ENCODE data around the gene PROM1. TPM values are rescaled to one million over a fixed set of nuclear protein-coding genes. Genes with fewer than 3 reads are reported as not detected.

The PROM1 gene
- total and polyA plus RNA-seq, 9 of the 15 experiments (the other 6 are each of a cell fraction or from before 2014, with no cell fraction given): 0.05 TPM; not detected in 8

DNA sequence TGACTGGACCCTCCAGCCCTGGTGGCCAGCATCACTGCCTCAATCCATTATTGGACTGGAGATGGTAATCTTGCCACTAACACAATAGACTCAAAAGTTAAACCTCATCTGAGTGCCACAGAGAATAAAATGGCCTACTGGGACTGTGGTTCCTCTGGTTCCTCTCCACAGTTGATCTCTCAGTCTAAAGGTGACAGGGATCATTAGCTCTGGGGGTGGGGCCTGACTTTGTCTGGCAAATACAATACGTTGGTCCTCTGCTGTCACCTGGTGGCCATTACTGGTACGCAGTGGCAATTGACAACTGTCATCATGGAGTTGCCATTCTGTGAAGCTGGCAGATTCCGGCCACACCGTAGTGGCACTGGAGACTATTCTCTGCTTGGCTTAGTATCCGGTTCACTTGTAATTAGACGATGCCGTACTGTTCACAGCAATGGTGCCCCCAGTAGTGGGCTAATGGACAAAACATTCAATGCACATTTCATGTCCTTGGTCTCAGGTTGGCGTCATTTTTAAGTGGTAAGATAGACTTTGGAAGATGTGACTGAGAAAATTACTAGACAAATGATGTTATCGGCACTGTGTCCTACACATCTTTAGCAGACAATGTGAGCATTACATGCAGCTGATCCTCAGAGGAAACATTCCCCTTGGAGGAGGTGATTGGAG is 127.5 kb downstream of the PROM1 start:
- H3K36me3 ChIP-seq (ENCODE audit: control insufficient read depth, insufficient read depth, low read length): no peaks in the 10 kb centered on the region
- no TSS peak for BruUV-seq (replicated peaks)
- in situ Hi-C loops (cut with MboI): loop anchor here (5.0 kb wide), 1 partner anchor 149 kb away; no protein-coding TSS in a partner anchor
- H3K4me2 ChIP-seq (ENCODE audit: insufficient read depth, low read length): no peak overlapping the region
- H4K20me1 ChIP-seq (replicated peaks; ENCODE audit: control insufficient read depth, insufficient read depth, low read length): no peaks in the 10 kb centered on the region
- 5% methylated on average over 9 of the region's 9 CpGs for WGBS (ENCODE audit: insufficient coverage, low coverage, missing lambda C conversion rate)
- POLR2A ChIA-PET: interaction anchor here (0.7 to 0.9 kb wide), 2 partner anchors 20 to 32 kb away, joined by 3 to 4 read pairs; no protein-coding TSS in a partner anchor
- ATAC-seq (peak; percentile 97), FAIRE-seq (peak; percentile 94), DNase-seq (ENCODE audit: extremely low read depth in 1 of 4, low spot score in 3 of 4) (peak; percentile 73 to 77 (median 74))
- H2AFZ ChIP-seq (ENCODE audit: low read depth, low read length): no peak overlapping the region
- no peaks in the 10 kb centered on the region for H3K9me3 ChIP-seq (replicated peaks; ENCODE audit: control insufficient read depth, insufficient read depth, low read depth, low read length)
- H3K9me1 ChIP-seq (ENCODE audit: control insufficient read depth, insufficient read depth, low read length): no peaks in the 10 kb centered on the region
- no peak overlapping the region for H3K27ac ChIP-seq (ENCODE audit: extremely low read depth, low read depth, low read length)
- CTCF ChIA-PET (ENCODE audit: low intra/inter-chr PET ratio): interaction anchor here (0.6 to 4.3 kb wide), 6 partner anchors 8 to 478 kb away, joined by 3 to 28 read pairs (median 4); no protein-coding TSS in a partner anchor
- H3K4me3 ChIP-seq: no peak overlapping the region
- H3K4me1 ChIP-seq (replicated peaks in 1 of 2; ENCODE audit: control insufficient read depth in 2 of 2, insufficient read depth in 2 of 2, low read length in 2 of 2): no peaks in the 10 kb centered on the region
- no peaks in the 10 kb centered on the region; a peak in 1 of 5 replicates for H3K27me3 ChIP-seq (ENCODE audit: control insufficient read depth in 2 of 2, insufficient read depth in 2 of 2, low read length in 2 of 2)
- H3K79me2 ChIP-seq (ENCODE audit: control insufficient read depth, insufficient read depth, low read length): no peaks in the 10 kb centered on the region
- intact Hi-C loops (cut with micrococcal nuclease): loop anchor here (1.0 to 5.0 kb wide), 5 partner anchors 74 to 477 kb away; no protein-coding TSS in a partner anchor
- no peak overlapping the region for H3K9ac ChIP-seq (ENCODE audit: insufficient read depth in 1 of 2, low read depth in 2 of 2, low read length in 2 of 2)
- TF ChIP-seq SMAD4 (CRISPR knock-in tag; conservative IDR thresholded peaks at IDR 0.05) (no peak), RAD21 (CRISPR knock-in tag; conservative IDR thresholded peaks at IDR 0.05 in 1 of 2, IDR thresholded peaks at IDR 0.05 in 1 of 2) (peak; percentile 77 to 84), ZNF24 (IDR thresholded peaks at IDR 0.05) (0 out of 2 replicates have a peak, but pooled peaks have one; percentile 27), CTBP1 (IDR thresholded peaks at IDR 0.05; ENCODE audit: borderline replicate concordance) (0 out of 2 replicates have a peak, but pooled peaks have one; percentile 34), REST (IDR thresholded peaks at IDR 0.05; ENCODE audit: borderline replicate concordance) (peak; percentile 88), REST (CRISPR knock-in tag; IDR thresholded peaks at IDR 0.05; ENCODE audit: low read depth) (no peak), ARID2 (IDR thresholded peaks at IDR 0.05) (peak; percentile 71; the same call in 1 of the 2 replicates), MEIS2 (IDR thresholded peaks at IDR 0.05; ENCODE audit: partially characterized antibody) (peak; percentile 54), SLC30A9 (CRISPR knock-in tag; IDR thresholded peaks at IDR 0.05) (no peak), RBM14 (IDR thresholded peaks at IDR 0.05; ENCODE audit: borderline replicate concordance, insufficient read depth, low read depth, low read length) (no peak), ZFX (CRISPR knock-in tag; IDR thresholded peaks at IDR 0.05) (no peak), LCOR (CRISPR knock-in tag; IDR thresholded peaks at IDR 0.05) (no peak), TSC22D4 (tag; IDR thresholded peaks at IDR 0.05) (no peak), ZNF75A (CRISPR knock-in tag; IDR thresholded peaks at IDR 0.05) (no peak)

Data from K562 (cell line).